Stimulated activated CD4-positive, alpha-beta T cell treated with anti-CD3 and anti-CD28 coated beads, Interleukin-1b, Interleukin-23, amount 100 ng/mL, for 4 hours (primary cell): ENCODE measurements around the gene NECTIN3.

ENCODE experiments used
- DNase-seq, 2 donors: peaks; one replicate each; pipeline ENCODE4 v3.0.0-alpha.2; 2020; ENCODE audit warnings: low read depth in 2 of 2

NECTIN3 gene

DNA sequence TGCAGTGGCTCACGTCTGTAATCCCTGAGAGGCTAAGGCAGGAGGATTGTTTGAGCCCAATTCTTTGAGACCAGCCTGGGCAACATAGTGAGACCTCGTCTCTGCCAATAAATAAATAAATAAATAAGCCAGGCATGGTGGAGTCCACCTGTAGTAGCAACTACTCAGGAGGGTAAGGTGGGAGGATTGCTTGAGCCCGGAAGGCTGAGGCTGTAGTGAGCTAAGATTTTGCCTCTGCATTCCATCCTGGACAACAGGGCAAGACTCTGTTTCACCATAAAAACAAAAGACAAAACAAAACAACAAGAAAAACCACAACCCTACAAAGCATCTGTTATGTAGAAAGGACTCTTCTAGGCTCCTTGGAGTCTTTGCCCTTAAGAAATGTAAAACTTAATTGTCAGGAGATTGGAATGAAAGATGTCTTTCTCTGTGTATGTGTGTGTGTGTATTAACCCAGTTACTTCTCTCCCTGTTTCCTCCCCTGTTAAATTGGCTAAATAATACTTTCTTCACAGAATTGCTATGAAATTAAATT, 9.5 kb downstream of the NECTIN3 start:
- no peak for DNase-seq

DNA sequence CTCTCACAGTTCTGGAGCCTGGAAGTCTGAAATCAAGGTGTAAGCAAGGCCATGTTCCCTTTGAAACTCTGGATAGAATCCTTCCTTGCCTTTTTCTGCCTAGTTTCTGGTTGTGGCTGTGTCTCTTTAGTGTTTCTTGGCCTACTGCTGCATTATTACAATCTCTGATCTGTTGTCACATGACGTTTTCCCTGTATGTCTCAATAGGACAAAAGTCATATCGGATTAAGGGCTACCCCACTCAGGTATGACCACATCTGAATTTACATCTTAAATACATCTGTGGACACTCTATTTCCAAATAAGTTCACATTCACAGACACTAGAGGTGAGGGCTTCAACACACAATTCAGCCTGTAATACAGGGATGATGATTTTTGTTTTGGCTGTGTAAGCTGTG, 13.3 kb downstream of the NECTIN3 start:
- no peak for DNase-seq

DNA sequence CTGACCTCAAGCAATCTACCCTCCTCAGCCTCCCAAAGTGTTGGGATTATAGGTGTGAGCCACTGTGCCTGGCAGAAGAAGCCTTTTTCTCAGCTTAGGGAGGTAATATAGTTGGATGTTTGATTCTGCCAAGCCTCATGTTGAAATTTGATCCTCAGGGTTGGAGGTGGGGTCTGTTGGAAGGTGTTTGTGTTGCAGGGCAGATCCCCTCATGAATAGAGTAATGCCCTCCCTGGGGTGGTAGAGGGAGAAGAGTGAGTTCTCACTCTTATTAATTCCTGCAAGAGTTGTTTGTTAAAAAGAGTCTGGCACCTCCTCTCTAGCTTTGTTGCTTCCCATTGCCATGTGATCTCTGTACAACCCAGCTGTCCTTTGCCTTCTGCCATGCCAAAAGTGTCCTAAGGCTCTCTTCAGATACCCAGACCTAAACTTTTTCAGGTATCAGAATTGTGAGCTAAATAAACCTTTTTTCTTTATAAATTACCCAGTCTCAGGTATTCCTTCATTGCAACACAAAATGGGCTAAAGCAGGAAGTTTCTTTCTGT, 16.4 kb downstream of the NECTIN3 start:
- DNase-seq = no peak

- no peak for DNase-seq
Observed at GRCh38 chr3:111096487-111097209, 25.0 kb downstream of the NECTIN3 start.

- DNase-seq = no peak
Observed at GRCh38 chr3:111103807-111104206, 32.2 kb downstream of the NECTIN3 start.

DNA sequence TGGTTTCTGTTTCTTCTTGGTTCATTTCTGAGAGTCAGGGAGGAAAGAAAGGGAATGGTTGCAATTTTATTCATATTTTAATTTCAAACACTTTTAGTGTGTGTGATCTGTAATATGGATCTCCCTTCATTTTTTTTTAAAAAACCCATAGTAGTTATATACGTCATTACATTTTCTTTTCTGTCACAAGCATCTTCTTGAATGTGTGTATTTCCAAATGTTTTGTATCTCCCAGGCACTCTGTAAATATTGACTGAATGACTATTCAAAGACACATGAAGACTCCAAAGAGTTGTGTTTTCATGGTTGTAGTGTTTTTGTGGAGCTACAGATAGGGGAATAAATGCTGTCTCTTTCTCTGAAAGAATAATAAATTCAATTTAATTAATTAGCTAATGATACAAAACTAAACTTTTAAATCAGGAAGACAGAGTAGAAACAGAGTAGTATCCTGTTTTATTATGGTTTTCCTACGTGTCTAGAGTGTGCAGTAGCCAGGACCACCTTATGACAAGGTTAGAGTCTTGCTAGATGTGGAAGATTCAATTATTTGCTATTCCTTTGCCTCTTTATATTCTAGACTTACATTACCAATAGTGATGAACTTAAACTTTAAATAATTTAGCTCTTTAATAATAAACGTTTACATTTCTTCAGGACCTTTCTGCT, 35.5 kb downstream of the NECTIN3 start:
- DNase-seq = no peak

DNA sequence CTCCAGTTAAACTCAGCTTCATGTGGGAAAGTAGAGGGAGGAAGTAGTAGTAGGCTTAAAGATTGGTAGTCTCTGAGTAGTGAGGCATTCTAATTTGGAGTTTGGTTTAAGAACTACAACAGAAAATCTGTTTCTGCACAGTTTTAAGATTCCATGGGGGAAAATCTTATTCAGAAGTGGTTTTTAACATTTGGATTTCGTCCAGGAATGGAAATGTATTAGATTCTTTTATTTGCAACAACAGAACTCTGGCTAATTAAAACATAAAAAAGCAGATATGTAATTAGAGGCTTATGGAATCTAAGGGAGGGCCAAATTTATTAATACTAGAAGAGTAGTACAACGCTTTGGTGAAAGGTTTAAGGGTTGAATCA, 36.0 kb downstream of the NECTIN3 start:
- DNase-seq = no peak

DNA sequence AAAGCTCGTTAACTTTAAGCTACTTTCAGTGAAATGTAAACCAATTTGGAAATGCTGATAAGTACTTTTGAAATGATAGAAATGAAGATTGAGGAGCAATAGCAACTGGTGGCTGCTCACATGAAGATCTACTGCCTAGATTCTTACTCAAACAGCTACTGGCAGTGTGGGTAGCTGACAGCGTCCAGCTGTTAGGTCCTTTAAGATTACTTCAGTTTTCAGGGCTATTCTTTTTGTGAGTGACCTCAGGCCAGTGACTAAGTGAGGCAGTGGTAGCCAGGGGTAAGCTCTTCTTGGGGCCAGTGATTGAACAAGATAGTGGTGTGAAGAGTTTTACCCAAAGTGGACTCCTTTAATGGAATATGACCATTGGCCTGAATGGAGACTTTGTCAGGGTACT, 41.3 kb downstream of the NECTIN3 start:
- DNase-seq = no peak

DNA sequence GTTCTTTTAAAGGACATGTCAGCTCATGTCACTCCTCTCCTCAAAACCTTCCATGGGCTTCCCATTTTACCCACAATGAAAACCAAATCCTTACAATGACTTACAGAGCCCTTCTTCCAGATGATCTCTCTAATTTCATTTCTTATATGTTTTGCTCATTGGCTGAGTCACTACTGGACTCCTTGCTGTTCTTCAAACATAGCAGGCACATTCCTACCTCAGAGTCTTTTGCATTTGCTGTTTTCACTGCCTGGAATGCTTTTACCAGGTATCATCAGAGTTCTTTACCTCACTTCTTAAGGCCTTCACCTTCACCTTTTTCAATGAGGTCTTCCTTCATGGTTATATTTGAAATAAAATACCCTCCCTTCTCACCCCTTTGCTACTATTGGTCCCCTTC, 57.3 kb downstream of the NECTIN3 start:
- DNase-seq = no peak

DNA sequence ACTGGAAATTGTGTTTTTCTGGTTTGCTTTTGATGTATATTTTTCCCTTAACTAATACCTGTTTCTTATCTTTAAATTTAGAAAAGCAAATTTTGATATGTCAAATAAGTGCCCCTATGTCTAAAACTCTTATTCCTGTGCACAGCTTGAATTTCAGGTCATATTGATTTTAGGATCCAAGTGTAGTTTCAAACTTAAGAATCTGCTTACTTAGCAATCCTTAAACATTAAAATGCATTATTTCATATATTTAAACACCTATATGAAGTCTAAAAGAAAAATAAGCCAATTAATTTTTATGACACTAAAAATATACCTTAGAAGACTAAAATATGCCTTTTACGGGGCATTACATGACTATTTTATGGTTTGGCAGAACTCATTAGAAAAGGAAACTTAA, 59.2 kb downstream of the NECTIN3 start:
- no peak for DNase-seq

GRCh38 chr3:111134302-111134701, 62.7 kb downstream of the NECTIN3 start:
- DNase-seq = no peak

GRCh38 chr3:111151438-111151837, 79.8 kb downstream of the NECTIN3 start:
- DNase-seq = no peak

GRCh38 chr3:111152496-111152895, 80.9 kb downstream of the NECTIN3 start:
- no peak for DNase-seq

GRCh38 chr3:111156517-111156916, 84.9 kb downstream of the NECTIN3 start:
- no peak for DNase-seq

GRCh38 chr3:111159391-111159790, 87.8 kb downstream of the NECTIN3 start:
- no peak for DNase-seq

DNA sequence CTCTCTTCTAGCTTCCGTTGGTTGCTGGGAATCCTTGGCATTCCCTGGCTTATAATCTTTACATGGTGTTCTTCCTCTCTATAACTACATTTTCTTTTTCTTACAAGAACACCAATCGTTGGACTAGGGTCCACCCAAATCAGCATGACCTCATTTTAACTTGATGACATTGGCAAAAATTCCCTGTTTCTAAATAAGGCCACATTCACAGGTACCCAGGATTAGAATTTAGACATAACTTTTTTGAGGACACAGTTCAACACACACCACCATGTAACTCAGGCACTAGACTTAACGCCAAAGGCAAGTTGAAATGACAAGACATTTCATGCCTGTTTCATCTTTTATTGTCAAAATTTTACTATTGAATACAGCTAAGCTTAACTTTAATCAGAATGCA, 93.0 kb downstream of the NECTIN3 start:
- no peak for DNase-seq

DNA sequence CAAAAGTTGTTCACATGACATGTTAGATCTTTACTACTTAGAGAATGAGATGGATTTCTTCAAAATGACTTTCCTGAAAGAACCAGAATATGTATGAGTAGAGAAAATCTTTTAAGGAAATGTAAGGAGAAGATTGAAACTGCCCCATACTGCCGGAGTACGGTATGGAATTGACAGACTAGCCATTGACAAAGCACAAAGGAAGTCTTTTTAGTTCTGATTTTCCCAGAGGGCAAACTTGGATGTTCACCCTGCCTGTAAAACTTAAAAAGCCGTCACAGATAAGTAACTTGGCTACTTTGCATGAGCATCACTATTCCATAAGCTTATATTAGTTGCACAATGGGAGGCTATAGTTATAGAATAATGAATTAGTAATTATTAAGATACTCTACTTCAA, 93.8 kb downstream of the NECTIN3 start:
- DNase-seq = no peak

- DNase-seq = no peak
Observed at GRCh38 chr3:111173328-111173900, 101.8 kb downstream of the NECTIN3 start.

GRCh38 chr3:111173906-111174305, 102.3 kb downstream of the NECTIN3 start:
- no peak for DNase-seq

DNA sequence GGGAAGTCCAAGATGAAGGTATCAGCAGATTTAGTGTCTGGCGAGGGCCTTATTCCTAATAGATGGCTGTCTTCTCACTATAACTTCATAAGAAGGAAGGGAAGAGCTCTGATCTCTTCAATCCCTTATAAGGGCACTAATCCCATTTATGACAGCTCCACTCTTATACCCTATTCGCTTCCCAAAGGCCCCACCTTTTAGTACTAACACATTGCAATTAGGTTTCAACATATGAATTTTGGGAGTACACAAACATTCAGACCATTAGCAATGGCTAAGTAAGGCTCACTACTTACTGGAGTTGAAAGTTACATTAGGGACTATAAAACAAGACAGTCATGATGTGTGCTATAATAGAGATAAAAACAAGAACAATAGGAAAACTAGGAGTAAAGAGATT, 118.9 kb downstream of the NECTIN3 start:
- no peak for DNase-seq

DNA sequence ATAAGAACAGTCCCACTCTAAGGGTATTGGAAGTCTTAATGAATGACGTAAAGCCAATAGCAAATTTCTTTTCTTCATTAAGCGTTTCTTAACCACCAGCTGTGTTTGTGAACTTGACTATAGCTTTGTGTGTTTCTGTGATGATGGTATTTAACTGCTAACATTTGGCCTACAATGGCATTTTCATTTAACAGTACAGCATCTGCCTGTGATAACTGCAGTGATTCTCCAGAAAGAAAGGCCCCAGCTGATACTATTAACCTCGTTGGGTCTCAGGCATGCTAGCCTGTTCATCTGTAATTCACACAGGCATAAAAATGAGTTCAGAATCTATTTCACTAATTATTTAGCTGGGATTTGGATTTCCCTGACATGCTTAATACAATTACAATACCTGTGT, 121.9 kb downstream of the NECTIN3 start:
- DNase-seq = no peak

DNA sequence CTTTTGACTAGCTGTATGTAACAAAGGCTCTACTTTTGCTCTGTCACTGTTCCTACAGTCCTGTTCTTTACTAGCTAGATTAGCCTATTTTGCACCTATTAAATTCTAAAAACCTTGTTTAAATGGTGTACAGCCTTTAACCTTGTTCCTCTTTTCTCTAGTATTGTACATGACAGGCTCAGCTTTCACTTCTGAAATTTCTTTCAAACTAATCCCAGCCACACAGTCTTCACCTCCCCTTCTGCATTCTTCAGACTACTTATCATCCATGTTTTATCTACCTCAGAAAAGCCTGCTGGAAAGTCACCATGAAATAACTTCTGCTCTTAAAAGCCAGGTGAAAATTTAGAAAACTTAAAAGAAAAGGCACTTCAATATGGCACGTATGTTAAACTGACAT, 122.4 kb downstream of the NECTIN3 start:
- no peak for DNase-seq

GRCh38 chr3:111197485-111197884, 125.9 kb downstream of the NECTIN3 start:
- DNase-seq = no peak
